LNCAP (cell line): Measurements from ENCODE around the gene RAB11A.

Experiments
- TF ChIP-seq, protein P1 (sequence below): fragments of 450-650 bp; IDR thresholded peaks from 2 replicates; pipeline ENCODE4 v1.5.1; 2017; ENCODE audit warnings: mild to moderate bottlenecking

Gene RAB11A

GRCh38 chr15:65902373-65902772, 33.1 kb downstream of the RAB11A start:
- TF ChIP-seq, protein P1, sequence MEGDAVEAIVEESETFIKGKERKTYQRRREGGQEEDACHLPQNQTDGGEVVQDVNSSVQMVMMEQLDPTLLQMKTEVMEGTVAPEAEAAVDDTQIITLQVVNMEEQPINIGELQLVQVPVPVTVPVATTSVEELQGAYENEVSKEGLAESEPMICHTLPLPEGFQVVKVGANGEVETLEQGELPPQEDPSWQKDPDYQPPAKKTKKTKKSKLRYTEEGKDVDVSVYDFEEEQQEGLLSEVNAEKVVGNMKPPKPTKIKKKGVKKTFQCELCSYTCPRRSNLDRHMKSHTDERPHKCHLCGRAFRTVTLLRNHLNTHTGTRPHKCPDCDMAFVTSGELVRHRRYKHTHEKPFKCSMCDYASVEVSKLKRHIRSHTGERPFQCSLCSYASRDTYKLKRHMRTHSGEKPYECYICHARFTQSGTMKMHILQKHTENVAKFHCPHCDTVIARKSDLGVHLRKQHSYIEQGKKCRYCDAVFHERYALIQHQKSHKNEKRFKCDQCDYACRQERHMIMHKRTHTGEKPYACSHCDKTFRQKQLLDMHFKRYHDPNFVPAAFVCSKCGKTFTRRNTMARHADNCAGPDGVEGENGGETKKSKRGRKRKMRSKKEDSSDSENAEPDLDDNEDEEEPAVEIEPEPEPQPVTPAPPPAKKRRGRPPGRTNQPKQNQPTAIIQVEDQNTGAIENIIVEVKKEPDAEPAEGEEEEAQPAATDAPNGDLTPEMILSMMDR: no peak

- TF ChIP-seq, protein P1: no peak
Observed at GRCh38 chr15:65903296-65904073, 34.2 kb downstream of the RAB11A start.

DNA sequence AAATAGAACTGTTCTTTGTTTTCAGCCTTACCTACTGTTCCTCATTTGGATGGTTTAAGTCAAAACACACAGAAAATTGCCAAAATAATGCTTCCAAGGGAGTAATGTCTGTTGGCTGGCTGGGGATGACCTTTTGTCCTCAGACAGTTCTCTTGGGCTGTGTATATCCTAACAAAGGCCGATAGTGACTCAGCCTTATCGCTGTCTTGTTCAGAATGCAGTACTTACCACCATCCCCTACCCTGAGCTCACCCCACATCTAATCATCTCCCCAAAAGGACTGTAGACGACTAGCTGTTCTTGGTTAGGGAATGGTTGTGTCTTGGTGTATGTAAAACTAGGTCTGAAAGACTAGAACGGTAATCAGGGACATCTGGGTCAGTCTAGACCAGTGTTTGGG, 35.0 kb downstream of the RAB11A start:
- TF ChIP-seq, protein P1: no peak

- TF ChIP-seq, protein P1: no peak
Observed at GRCh38 chr15:65906396-65906795, 37.1 kb downstream of the RAB11A start.

DNA sequence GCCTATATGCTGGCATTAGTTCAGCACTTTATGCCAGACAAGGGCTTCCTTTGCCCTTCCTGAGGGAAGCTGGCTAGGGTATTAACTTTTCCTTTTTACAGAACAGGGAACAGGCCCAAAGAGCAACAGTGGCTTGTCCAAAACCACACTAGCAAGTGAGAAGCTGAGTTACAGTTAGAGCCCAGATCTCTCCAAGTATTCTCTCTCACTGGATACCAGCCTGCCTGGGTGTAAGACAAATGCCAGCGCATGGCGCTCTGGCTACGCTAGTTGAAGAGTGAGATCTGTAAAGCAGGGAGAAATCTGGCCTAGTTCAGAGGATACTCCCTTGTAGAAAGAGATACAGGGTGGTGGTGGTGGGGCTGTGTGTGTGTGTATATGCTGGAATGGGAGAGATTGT, 38.4 kb downstream of the RAB11A start:
- TF ChIP-seq, protein P1: no peak

DNA sequence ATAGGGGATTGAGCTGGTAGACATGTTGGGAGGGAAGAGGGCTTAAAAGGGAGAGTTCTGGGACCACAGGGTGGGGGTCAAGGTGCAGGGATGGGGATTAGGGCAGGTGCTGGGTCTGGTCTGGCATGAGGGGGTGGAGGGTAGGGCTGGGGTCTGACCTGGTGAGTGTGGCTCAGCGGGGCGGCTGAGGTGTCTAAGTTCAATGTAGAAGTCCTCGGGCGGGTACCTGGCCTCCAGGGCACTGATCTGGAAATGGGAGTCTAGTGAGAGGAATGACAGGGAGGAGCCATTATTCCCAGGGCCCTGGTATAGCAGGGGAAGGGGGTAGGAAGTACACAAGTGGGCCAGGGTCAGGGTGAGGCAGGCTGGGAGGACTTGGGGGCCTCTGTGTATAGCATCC, 39.6 kb downstream of the RAB11A start:
- TF ChIP-seq, protein P1: no peak

GRCh38 chr15:65909831-65910230, 40.5 kb downstream of the RAB11A start:
- TF ChIP-seq, protein P1: no peak

GRCh38 chr15:65910341-65910740, 41.0 kb downstream of the RAB11A start:
- TF ChIP-seq, protein P1: no peak
